WTC11 (cell line): ENCODE data around the gene PPP4R2. TPM values are rescaled to one million over a fixed set of nuclear protein-coding genes. Genes with fewer than 3 reads are reported as not detected.

ENCODE experiments used
- ATAC-seq: fragments of 200-7000 bp; cut with Tn5 transposase; 2 replicates; pipeline ENCODE4 v1.10.0; 2021; ENCODE audit warnings: mild to moderate bottlenecking, moderate library complexity
- CTCF ChIA-PET: fragments of 300-600 bp; sonication (Branson Sonifier 250); formaldehyde crosslinking; loops from one replicate; lab custom pipeline; 2021; ENCODE audit warnings: antibody characterized with exemption; lab: Charles Lee
- POLR2A ChIA-PET: fragments of 350-600 bp; sonication (Branson Sonifier 250); formaldehyde crosslinking; loops from one replicate; lab custom pipeline; 2021; ENCODE audit warnings: antibody characterized with exemption; lab: Charles Lee
- DNase-seq: peaks from one replicate; pipeline ENCODE4 v3.0.0; 2021; ENCODE audit warnings: low spot score
- H3K27ac Mint-ChIP-seq: 2 replicates; pipeline ENCODE4 v1.8.0; 2021; ENCODE audit warnings: mixed read lengths
- H3K27me3 Mint-ChIP-seq: 2 replicates; pipeline ENCODE4 v1.8.0; 2021; ENCODE audit warnings: low read depth, mild to moderate bottlenecking, moderate library complexity, mixed read lengths
- H3K36me3 Mint-ChIP-seq: 2 replicates; pipeline ENCODE4 v1.8.0; 2021; ENCODE audit warnings: mixed read lengths
- H3K4me1 Mint-ChIP-seq: 2 replicates; pipeline ENCODE4 v1.8.0; 2022; ENCODE audit warnings: mixed read lengths
- H3K4me3 Mint-ChIP-seq: 2 replicates; pipeline ENCODE4 v1.8.0; 2021; ENCODE audit warnings: mild to moderate bottlenecking, moderate library complexity, mixed read lengths
- H3K9me3 Mint-ChIP-seq: 2 replicates; pipeline ENCODE4 v1.8.0; 2021; ENCODE audit warnings: mixed read lengths
- AR ChIP-seq: fragments of 250-450 bp; sonication (Bioruptor Pico); IDR thresholded peaks from 2 replicates; pipeline ENCODE4 v1.9.0; 2021; ENCODE audit warnings: mild to moderate bottlenecking
- E2F1 ChIP-seq: sonication (generic); formaldehyde crosslinking; IDR thresholded peaks from 2 replicates; pipeline ENCODE4 v1.8.0; 2022; ENCODE audit warnings: mild to moderate bottlenecking, missing genetic modification reagents
- ERG ChIP-seq: fragments of 250-450 bp; sonication (Bioruptor Pico); IDR thresholded peaks from 2 replicates; pipeline ENCODE4 v1.8.0; 2021; ENCODE audit warnings: mild to moderate bottlenecking
- FOXK1 ChIP-seq: sonication (generic); formaldehyde crosslinking; IDR thresholded peaks from 2 replicates; pipeline ENCODE4 v1.8.0; 2022; ENCODE audit warnings: mild to moderate bottlenecking, moderate library complexity, missing genetic modification reagents
- GTF2I ChIP-seq: fragments of 250-450 bp; sonication (Bioruptor Pico); conservative IDR thresholded peaks from 2 replicates; pipeline ENCODE4 v1.4.0; 2021; ENCODE audit warnings: mild to moderate bottlenecking
- OVOL2 ChIP-seq: fragments of 250-450 bp; sonication (Bioruptor Pico); IDR thresholded peaks from 2 replicates; pipeline ENCODE4 v1.9.0; 2021; ENCODE audit warnings: mild to moderate bottlenecking, borderline replicate concordance
- PREB ChIP-seq: sonication (generic); formaldehyde crosslinking; IDR thresholded peaks from 2 replicates; pipeline ENCODE4 v1.8.1; 2022; ENCODE audit warnings: mild to moderate bottlenecking, missing genetic modification reagents, moderate library complexity, borderline replicate concordance
- SMAD3 ChIP-seq: sonication (generic); formaldehyde crosslinking; IDR thresholded peaks from 2 replicates; pipeline ENCODE4 v1.8.0; 2022; ENCODE audit warnings: missing genetic modification reagents, mild to moderate bottlenecking, borderline replicate concordance
- STAT6 ChIP-seq: sonication (generic); formaldehyde crosslinking; conservative IDR thresholded peaks from 2 replicates; pipeline ENCODE4 v1.8.1; 2023; ENCODE audit warnings: mild to moderate bottlenecking, low read depth, missing genetic modification reagents, moderate library complexity
- ZBTB21 ChIP-seq: sonication (generic); formaldehyde crosslinking; IDR thresholded peaks from 2 replicates; pipeline ENCODE4 v1.8.1; 2023; ENCODE audit warnings: mild to moderate bottlenecking, missing genetic modification reagents, borderline replicate concordance
- ZNF425 ChIP-seq: fragments of 250-450 bp; sonication (Bioruptor Pico); conservative IDR thresholded peaks from 2 replicates; pipeline ENCODE4 v1.9.0; 2021; ENCODE audit warnings: mild to moderate bottlenecking
- total RNA-seq: library from RNA; stranded (reverse); gene quantifications from 3 replicates; pipeline ENCODE4 v1.2.3, GENCODE V29; 2021

The PPP4R2 gene
- total RNA-seq, 1 experiment from 2014 or later = 78.1 TPM

- Mint-ChIP-seq H3K4me1 (peaks cover 31% of the 10 kb centered on the region), H3K27me3 (no peaks in the 10 kb centered on the region)
- ChIA-PET CTCF (no interaction called here), POLR2A (no interaction called here)
- TF ChIP-seq STAT6 (no peak), ERG (CRISPR knock-in tag) (no peak)
- TF ChIP-seq, all 79 proteins: peak for 0
- Mint-ChIP-seq H3K9me3 (no peaks in the 10 kb centered on the region), H3K4me3 (no peak overlapping the region), H3K27ac (no peak overlapping the region), H3K36me3 (peaks cover 16% of the 10 kb centered on the region)
- ATAC-seq = peak; percentile 34
- DNase-seq = no peak
Observed at GRCh38 chr3:73069775-73070444, 73.3 kb downstream of the PPP4R2 start.

- Mint-ChIP-seq H3K4me1 (peaks cover 31% of the 10 kb centered on the region), H3K4me3 (no peak overlapping the region), H3K36me3 (peaks cover 6% of the 10 kb centered on the region; the same call in 1 of the 2 replicates), H3K27ac (peak overlapping the region; percentile 6), H3K27me3 (no peaks in the 10 kb centered on the region), H3K9me3 (no peaks in the 10 kb centered on the region)
- DNase-seq (no peak), ATAC-seq (peak; percentile 62)
- ChIA-PET CTCF (no interaction called here), POLR2A (no interaction called here)
- TF ChIP-seq OVOL2 (no peak), AR (CRISPR knock-in tag) (no peak), ZNF425 (CRISPR knock-in tag) (no peak), GTF2I (no peak), ZBTB21 (no peak), SMAD3 (CRISPR knock-in tag) (no peak), PREB (CRISPR knock-in tag) (no peak), E2F1 (CRISPR knock-in tag) (no peak), FOXK1 (CRISPR knock-in tag) (no peak)
Observed at GRCh38 chr3:73070675-73071575, 74.3 kb downstream of the PPP4R2 start.
